K562 (cell line): ENCODE results near the gene ZNF736. TPM values are rescaled to one million over a fixed set of nuclear protein-coding genes. Genes with fewer than 3 reads are reported as not detected.

Experiments
- ATAC-seq: fragments of 200-7000 bp; cut with Tn5 transposase; 3 replicates; pipeline ENCODE4 v1.9.1; 2020; ENCODE audit warnings: moderate library complexity
- BruUV-seq: library from RNA; stranded (reverse); fragments of 400-500 nt; replicated peaks from 2 replicates; lab custom pipeline; 2021; lab: Mats Ljungman, UMichigan
- CTCF ChIA-PET: fragments of 300-600 bp; formaldehyde crosslinking; extraction: SDS; loops from one replicate; lab custom pipeline; 2021; ENCODE audit warnings: low intra/inter-chr PET ratio; lab: Yijun Ruan, JAX
- POLR2A ChIA-PET: fragments of 300-600, 350-650 bp; sonication (Branson Sonifier 250); formaldehyde crosslinking; extraction: SDS; loops from one replicate; lab custom pipeline; 2021; ENCODE audit warnings: antibody characterized with exemption, inconsistent platforms; lab: Yijun Ruan, JAX
- DNase-seq, 4 experiments: peaks; one replicate each; pipeline versions ENCODE4 v3.0.0 to v3.0.0-alpha.2; 2011 to 2018; ENCODE audit warnings: low spot score in 3 of 4, mixed read lengths in 3 of 4; ENCODE audit errors: extremely low read depth in 1 of 4
- FAIRE-seq: peaks from 2 replicates; lab custom pipeline; 2011; peaks lifted over from hg19 to GRCh38; lab: Jason Lieb, UNC
- H2AFZ ChIP-seq: 2 replicates; pipeline ENCODE4 v1.6.0; 2011; ENCODE audit warnings: low read depth, low read length, control low read depth, inconsistent platforms
- H3K27ac ChIP-seq: fragments of 200-600 bp; 3 replicates; pipeline ENCODE4 v1.8.0; 2011; ENCODE audit warnings: low read depth, mild to moderate bottlenecking, control low read depth, inconsistent platforms, low read length, moderate library complexity, mixed read lengths; ENCODE audit errors: extremely low read depth
- H3K27me3 ChIP-seq, 2 experiments: fragments of 300-600 bp in 1 of 2; 2 replicates in 1 of 2; 3 replicates in 1 of 2; pipeline versions ENCODE4 v1.6.0 to v1.8.0; 2011; ENCODE audit warnings: inconsistent platforms in 2 of 2, low read length in 2 of 2, mild to moderate bottlenecking in 1 of 2, mixed read lengths in 1 of 2, moderate library complexity in 1 of 2; ENCODE audit not compliant: control insufficient read depth in 2 of 2, insufficient read depth in 2 of 2
- H3K36me3 ChIP-seq: fragments of 300-600 bp; 3 replicates; pipeline ENCODE4 v1.8.0; 2011; ENCODE audit warnings: mild to moderate bottlenecking, low read length, inconsistent platforms; ENCODE audit not compliant: control insufficient read depth, insufficient read depth
- H3K4me1 ChIP-seq, 2 experiments: fragments of 200-600 bp in 1 of 2; replicated peaks in 1 of 2; 2 replicates in 1 of 2; 3 replicates in 1 of 2; pipeline versions ENCODE4 v1.5.1 to v1.8.0; 2011; ENCODE audit warnings: inconsistent platforms in 2 of 2, low read length in 2 of 2, mild to moderate bottlenecking in 1 of 2, mixed read lengths in 1 of 2, moderate library complexity in 1 of 2; ENCODE audit not compliant: control insufficient read depth in 2 of 2, insufficient read depth in 2 of 2
- H3K4me2 ChIP-seq: 2 replicates; pipeline ENCODE4 v1.6.1; 2011; ENCODE audit warnings: low read length, control low read depth, inconsistent platforms, mixed read lengths; ENCODE audit not compliant: insufficient read depth
- H3K4me3 ChIP-seq: fragments of 200-600 bp; sonication (generic), shearing (Covaris generic); 2 replicates; pipeline ENCODE4 v1.5.1; 2016; ENCODE audit warnings: control low read depth, inconsistent platforms
- H3K79me2 ChIP-seq: fragments of 200-600 bp; 3 replicates; pipeline ENCODE4 v1.8.0; 2011; ENCODE audit warnings: low read length, inconsistent platforms; ENCODE audit not compliant: control insufficient read depth, insufficient read depth
- H3K9ac ChIP-seq, 2 experiments: 2 replicates each; pipeline versions ENCODE4 v1.6.0 to v1.6.1; 2011; ENCODE audit warnings: low read depth in 2 of 2, low read length in 2 of 2, control low read depth in 1 of 2, inconsistent platforms in 1 of 2, mild to moderate bottlenecking in 1 of 2, mixed read lengths in 1 of 2; ENCODE audit not compliant: insufficient read depth in 1 of 2
- H3K9me1 ChIP-seq: one replicate; pipeline ENCODE4 v1.6.0; 2011; ENCODE audit warnings: inconsistent platforms, mild to moderate bottlenecking, low read length, moderate library complexity; ENCODE audit not compliant: control insufficient read depth, insufficient read depth
- H3K9me3 ChIP-seq: replicated peaks from 2 replicates; pipeline ENCODE4 v1.5.1; 2011; ENCODE audit warnings: low read depth, low read length, inconsistent platforms; ENCODE audit not compliant: control insufficient read depth, insufficient read depth
- H4K20me1 ChIP-seq: replicated peaks from 2 replicates; pipeline ENCODE4 v1.6.1; 2011; ENCODE audit warnings: low read length, inconsistent platforms, mixed read lengths; ENCODE audit not compliant: control insufficient read depth, insufficient read depth
- KDM5B ChIP-seq: fragments of 200-600 bp; sonication (generic); IDR thresholded peaks from 2 replicates; pipeline ENCODE4 v1.6.1; 2012; ENCODE audit warnings: low read depth, mild to moderate bottlenecking, moderate library complexity, low read length, control low read depth, inconsistent platforms; ENCODE audit not compliant: insufficient replicate concordance
- MCM5 ChIP-seq: fragments of 450-650 bp; IDR thresholded peaks from 2 replicates; pipeline ENCODE4 v1.6.1; 2016; ENCODE audit warnings: low read depth
- WGBS: fragments of 100-300 bp; shearing (Covaris generic); methylation state at CpG from one replicate; pipeline ENCODE4 v1.1.6; 2016; ENCODE audit warnings: low coverage, mixed read lengths; ENCODE audit not compliant: insufficient coverage; ENCODE audit errors: missing lambda C conversion rate; 5-methylcytosine and 5-hydroxymethylcytosine counted together
- in situ Hi-C: fragments of 300-500 bp; cut with MboI; formaldehyde crosslinking; loops from 4 replicates; pipeline ENCODE4 v1.15.0; 2018; ENCODE audit warnings: inconsistent platforms, mixed read lengths
- intact Hi-C: fragments of 100-400 bp; cut with micrococcal nuclease; formaldehyde crosslinking; loops from 2 replicates; pipeline ENCODE4 v1.14.2; 2022
- polyA plus RNA-seq, 8 experiments: library from polyadenylated mRNA; depleted of rRNA in 4 of 8; stranded (reverse) in 5 of 8; unstranded in 3 of 8; fragments of >200 nt; fragmentation: Nextera tagmentation in 2 of 8; fragmentation: Illumina TruSeq in 1 of 8; extraction: Ambion mirVana in 2 of 8; extraction: Trizol in 1 of 8; gene quantifications; 2 replicates each; pipeline versions ENCODE4 v1.2.1 to v1.2.3, GENCODE V29; 2011 to 2014; ENCODE audit warnings: inconsistent platforms in 1 of 8, missing spikeins in 1 of 8
- total RNA-seq, 7 experiments: library from RNA; depleted of rRNA in 6 of 7; stranded (reverse); fragments of >200 nt in 6 of 7; fragmentation: Illumina TruSeq in 2 of 7; extraction: Trizol in 2 of 7; gene quantifications; 2 replicates each; pipeline versions ENCODE4 v1.2.1 to v1.2.3, GENCODE V29; 2011 to 2021; ENCODE audit warnings: low replicate concordance in 1 of 7
- TF ChIP-seq, protein P1 (sequence below): sonication (generic); formaldehyde crosslinking; IDR thresholded peaks from 2 replicates; pipeline ENCODE4 v1.8.0; 2022; ENCODE audit warnings: missing genetic modification reagents, mild to moderate bottlenecking, borderline replicate concordance
- TF ChIP-seq, protein P2 (sequence below): fragments of 250-450 bp; sonication (Bioruptor Pico); IDR thresholded peaks from 2 replicates; pipeline ENCODE4 v1.9.0; 2021; ENCODE audit warnings: mild to moderate bottlenecking, inconsistent platforms

ZNF736 gene
- total and polyA plus RNA-seq, 9 of the 15 experiments (the other 6 are each of a cell fraction or from before 2014, with no cell fraction given): 2.7 to 15.6 (median 7.6) TPM

DNA sequence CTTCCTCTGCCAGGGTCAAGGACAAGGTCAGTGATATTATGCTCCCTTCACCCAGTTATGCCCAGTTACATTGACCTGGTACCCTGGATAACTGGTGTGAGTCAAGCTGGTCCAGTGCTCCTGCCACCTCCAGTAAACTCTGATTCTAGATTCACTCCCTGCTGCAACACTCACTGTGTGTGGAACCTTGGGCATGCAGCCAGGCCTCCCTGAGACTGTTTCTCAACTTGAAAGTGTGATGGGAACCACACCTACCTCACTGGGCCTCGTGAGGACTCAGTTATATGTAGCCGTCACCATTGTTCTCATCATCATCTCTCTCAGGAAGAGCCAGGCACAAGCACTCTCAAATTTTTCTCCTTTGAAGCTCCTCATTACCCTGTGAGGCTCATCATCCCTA lies 935 bp upstream of the ZNF736 start:
- H3K79me2 ChIP-seq: peaks cover 40% of the 10 kb centered on the region

More for the DNA sequence above, 935 bp upstream of the ZNF736 start:
- H3K27ac ChIP-seq: no peak overlapping the region
- TF ChIP-seq MCM5 (no peak), KDM5B (no peak)
- TF ChIP-seq, protein P1, sequence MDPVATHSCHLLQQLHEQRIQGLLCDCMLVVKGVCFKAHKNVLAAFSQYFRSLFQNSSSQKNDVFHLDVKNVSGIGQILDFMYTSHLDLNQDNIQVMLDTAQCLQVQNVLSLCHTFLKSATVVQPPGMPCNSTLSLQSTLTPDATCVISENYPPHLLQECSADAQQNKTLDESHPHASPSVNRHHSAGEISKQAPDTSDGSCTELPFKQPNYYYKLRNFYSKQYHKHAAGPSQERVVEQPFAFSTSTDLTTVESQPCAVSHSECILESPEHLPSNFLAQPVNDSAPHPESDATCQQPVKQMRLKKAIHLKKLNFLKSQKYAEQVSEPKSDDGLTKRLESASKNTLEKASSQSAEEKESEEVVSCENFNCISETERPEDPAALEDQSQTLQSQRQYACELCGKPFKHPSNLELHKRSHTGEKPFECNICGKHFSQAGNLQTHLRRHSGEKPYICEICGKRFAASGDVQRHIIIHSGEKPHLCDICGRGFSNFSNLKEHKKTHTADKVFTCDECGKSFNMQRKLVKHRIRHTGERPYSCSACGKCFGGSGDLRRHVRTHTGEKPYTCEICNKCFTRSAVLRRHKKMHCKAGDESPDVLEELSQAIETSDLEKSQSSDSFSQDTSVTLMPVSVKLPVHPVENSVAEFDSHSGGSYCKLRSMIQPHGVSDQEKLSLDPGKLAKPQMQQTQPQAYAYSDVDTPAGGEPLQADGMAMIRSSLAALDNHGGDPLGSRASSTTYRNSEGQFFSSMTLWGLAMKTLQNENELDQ (CRISPR knock-in tag): no peak
- TF ChIP-seq, protein P2, sequence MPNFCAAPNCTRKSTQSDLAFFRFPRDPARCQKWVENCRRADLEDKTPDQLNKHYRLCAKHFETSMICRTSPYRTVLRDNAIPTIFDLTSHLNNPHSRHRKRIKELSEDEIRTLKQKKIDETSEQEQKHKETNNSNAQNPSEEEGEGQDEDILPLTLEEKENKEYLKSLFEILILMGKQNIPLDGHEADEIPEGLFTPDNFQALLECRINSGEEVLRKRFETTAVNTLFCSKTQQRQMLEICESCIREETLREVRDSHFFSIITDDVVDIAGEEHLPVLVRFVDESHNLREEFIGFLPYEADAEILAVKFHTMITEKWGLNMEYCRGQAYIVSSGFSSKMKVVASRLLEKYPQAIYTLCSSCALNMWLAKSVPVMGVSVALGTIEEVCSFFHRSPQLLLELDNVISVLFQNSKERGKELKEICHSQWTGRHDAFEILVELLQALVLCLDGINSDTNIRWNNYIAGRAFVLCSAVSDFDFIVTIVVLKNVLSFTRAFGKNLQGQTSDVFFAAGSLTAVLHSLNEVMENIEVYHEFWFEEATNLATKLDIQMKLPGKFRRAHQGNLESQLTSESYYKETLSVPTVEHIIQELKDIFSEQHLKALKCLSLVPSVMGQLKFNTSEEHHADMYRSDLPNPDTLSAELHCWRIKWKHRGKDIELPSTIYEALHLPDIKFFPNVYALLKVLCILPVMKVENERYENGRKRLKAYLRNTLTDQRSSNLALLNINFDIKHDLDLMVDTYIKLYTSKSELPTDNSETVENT (CRISPR knock-in tag): no peak
- H3K4me3 ChIP-seq: no peak overlapping the region
- WGBS: 20% methylated on average over 2 of the region's 2 CpGs
- no peak overlapping the region for H2AFZ ChIP-seq
- no peaks in the 10 kb centered on the region for H4K20me1 ChIP-seq
- no peak for DNase-seq
- no peak overlapping the region for H3K4me2 ChIP-seq
- no TSS peak for BruUV-seq
- no peak for FAIRE-seq
- no peaks in the 10 kb centered on the region for H3K9me3 ChIP-seq
- no peak for ATAC-seq
- H3K36me3 ChIP-seq: no peaks in the 10 kb centered on the region
- H3K9me1 ChIP-seq: no peaks in the 10 kb centered on the region
- no peak overlapping the region for H3K9ac ChIP-seq
- no peaks in the 10 kb centered on the region for H3K27me3 ChIP-seq
- ChIA-PET POLR2A (no interaction called here), CTCF (no interaction called here)
- H3K4me1 ChIP-seq: no peaks in the 10 kb centered on the region; a peak in 2 of 5 replicates
- in situ Hi-C loops (no loop called here), intact Hi-C loops (no loop called here)
